ENCODE data around the gene PSMA4. TPM values are rescaled to one million over a fixed set of nuclear protein-coding genes. Genes with fewer than 3 reads are reported as not detected.

PSMA4 gene
- polyA plus RNA-seq, 1 of the 3 experiments (the other 2 are of a cell fraction), result 212 TPM

DNA sequence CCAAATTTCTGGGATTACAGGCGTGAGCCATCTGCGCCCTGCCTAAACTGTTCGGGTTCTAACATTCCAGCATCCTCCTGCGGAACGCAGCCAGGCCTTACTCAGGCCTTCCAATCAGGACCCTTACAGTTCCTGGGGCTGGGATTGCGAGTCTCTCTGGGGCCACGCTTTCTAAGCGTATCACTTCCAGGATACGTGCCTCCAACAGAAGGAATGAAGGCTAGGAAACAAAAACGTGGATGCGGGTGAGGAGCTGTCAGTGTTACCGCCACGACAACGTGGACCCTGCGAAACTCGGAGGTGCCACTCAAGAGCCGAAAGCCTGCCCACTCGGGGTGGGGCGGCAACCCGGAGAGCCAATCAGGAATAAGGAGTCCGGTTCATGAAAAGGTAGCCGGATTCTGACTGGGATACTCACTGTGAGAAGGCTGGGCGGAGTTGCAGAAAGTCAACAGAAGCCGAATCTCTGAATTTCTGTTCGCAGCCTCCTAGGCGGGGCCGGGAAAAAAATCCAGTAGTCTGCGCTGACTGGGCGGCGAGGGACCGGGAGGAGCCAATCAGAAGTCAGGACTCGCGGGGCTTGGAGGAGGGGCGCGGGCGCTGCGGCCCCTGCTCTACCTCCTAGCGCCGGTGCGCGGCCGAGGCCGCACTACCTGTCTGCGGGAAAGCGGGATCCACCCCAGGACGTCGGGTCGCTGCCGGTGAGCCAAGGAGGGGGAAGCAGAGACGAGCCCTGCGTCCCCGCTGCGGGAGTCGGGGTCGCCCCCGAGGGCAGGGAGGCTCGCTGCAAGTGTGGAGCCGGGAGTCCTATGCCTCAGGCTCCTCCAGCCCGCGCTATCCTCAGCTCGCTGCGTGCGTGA, 33.0 kb upstream of the PSMA4 start, which contains the start of gene HYKK:
Gene HYKK (plus strand): TSS at position 607 of the 860 bp plus-strand sequence. CDS start 5,512 bp downstream, outside the sequence.
- Histone ChIP-seq H4K20me1 (ENCODE audit: insufficient read depth) (no peaks in the 10 kb centered on the region), H3K4me2 (peak within 1 kb of the TSS; percentile 72), H3K27me3 (ENCODE audit: insufficient read depth) (no peaks in the 10 kb centered on the region), H3K9ac (peak within 1 kb of the TSS; percentile 64; the same call in 1 of the 2 replicates), H3K9me2 (no peaks in the 10 kb centered on the region), H3K4me3 (ENCODE audit: low read depth in 2 of 2, low read length in 1 of 2) (peak within 1 kb of the TSS; percentile 74 to 79), H3K9me3 (no peaks in the 10 kb centered on the region), H3K79me2 (ENCODE audit: insufficient read depth) (no peaks in the 10 kb centered on the region), H3K27ac (ENCODE audit: low read depth in 2 of 2, low read length in 1 of 2) (peak within 1 kb of the TSS; percentile 2 to 61; a peak in 2 of 4 replicates), H3F3A (replicated peaks; ENCODE audit: insufficient read depth) (peaks cover 14% of the 10 kb centered on the region), H3K36me3 (replicated peaks in 1 of 2; ENCODE audit: control insufficient read depth in 1 of 2, insufficient read depth in 2 of 2, low read length in 1 of 2) (no peaks in the 10 kb centered on the region), H3K4me1 (ENCODE audit: control insufficient read depth in 1 of 2, insufficient read depth in 2 of 2, low read depth in 1 of 2, low read length in 1 of 2) (peaks cover 3 to 8% of the 10 kb centered on the region in 2 experiments; a peak in 1 of 4 replicates), H2AFZ (ENCODE audit: low read depth) (peak within 1 kb of the TSS; percentile 96)
- WGBS (ENCODE audit: low lambda C conversion rate), result 1% methylated on average over 42 of the region's 63 CpGs
- POLR2A ChIA-PET, result interaction anchor here (0.5 to 1.8 kb wide), 2 partner anchors 33 to 378 kb away, joined by 3 to 6 read pairs; partner anchors contain the start of gene PSMA4
- CTCF ChIA-PET, result interaction anchor here (0.8 to 0.9 kb wide), 2 partner anchors 10 to 521 kb away, joined by 3 to 4 read pairs; no protein-coding TSS in a partner anchor
- DNase-seq, result peak; percentile 96
- TF ChIP-seq, protein P1, sequence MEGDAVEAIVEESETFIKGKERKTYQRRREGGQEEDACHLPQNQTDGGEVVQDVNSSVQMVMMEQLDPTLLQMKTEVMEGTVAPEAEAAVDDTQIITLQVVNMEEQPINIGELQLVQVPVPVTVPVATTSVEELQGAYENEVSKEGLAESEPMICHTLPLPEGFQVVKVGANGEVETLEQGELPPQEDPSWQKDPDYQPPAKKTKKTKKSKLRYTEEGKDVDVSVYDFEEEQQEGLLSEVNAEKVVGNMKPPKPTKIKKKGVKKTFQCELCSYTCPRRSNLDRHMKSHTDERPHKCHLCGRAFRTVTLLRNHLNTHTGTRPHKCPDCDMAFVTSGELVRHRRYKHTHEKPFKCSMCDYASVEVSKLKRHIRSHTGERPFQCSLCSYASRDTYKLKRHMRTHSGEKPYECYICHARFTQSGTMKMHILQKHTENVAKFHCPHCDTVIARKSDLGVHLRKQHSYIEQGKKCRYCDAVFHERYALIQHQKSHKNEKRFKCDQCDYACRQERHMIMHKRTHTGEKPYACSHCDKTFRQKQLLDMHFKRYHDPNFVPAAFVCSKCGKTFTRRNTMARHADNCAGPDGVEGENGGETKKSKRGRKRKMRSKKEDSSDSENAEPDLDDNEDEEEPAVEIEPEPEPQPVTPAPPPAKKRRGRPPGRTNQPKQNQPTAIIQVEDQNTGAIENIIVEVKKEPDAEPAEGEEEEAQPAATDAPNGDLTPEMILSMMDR (IDR thresholded peaks at IDR 0.05), result no peak
- TF ChIP-seq NFIC (IDR thresholded peaks at IDR 0.05; ENCODE audit: borderline replicate concordance) (no peak), RAD21 (IDR thresholded peaks at IDR 0.05; ENCODE audit: low read length) (no peak), TCF12 (IDR thresholded peaks at IDR 0.05) (no peak), YY1 (IDR thresholded peaks at IDR 0.05; ENCODE audit: low read depth) (no peak), EP300 (IDR thresholded peaks at IDR 0.05; ENCODE audit: borderline replicate concordance in 1 of 2, low read depth in 1 of 2, low read length in 1 of 2) (no peak), MEF2A (IDR thresholded peaks at IDR 0.05; ENCODE audit: borderline replicate concordance, low read depth) (no peak), SIN3A (IDR thresholded peaks at IDR 0.05; ENCODE audit: borderline replicate concordance, low read depth, low read length) (peak; percentile 74), FOXJ3 (CRISPR knock-in tag; IDR thresholded peaks at IDR 0.05) (no peak), FOSL2 (IDR thresholded peaks at IDR 0.05; ENCODE audit: borderline replicate concordance, low read depth) (no peak), RFX5 (IDR thresholded peaks at IDR 0.05; ENCODE audit: low read length) (peak; percentile 78), GABPA (IDR thresholded peaks at IDR 0.05; ENCODE audit: low read depth) (no peak), POLR2AphosphoS5 (IDR thresholded peaks at IDR 0.05; ENCODE audit: low read depth, low read length) (no peak), NRF1 (IDR thresholded peaks at IDR 0.05; ENCODE audit: low read depth, low read length) (no peak), SMC3 (IDR thresholded peaks at IDR 0.05; ENCODE audit: low read depth, low read length) (0 out of 2 replicates have a peak, but pooled peaks have one; percentile 3), TEAD4 (IDR thresholded peaks at IDR 0.05; ENCODE audit: borderline replicate concordance, insufficient read depth) (no peak), GATA2 (CRISPR knock-in tag; IDR thresholded peaks at IDR 0.05) (no peak), RCOR1 (IDR thresholded peaks at IDR 0.05; ENCODE audit: low read length) (no peak)
- TF ChIP-seq, protein P2, sequence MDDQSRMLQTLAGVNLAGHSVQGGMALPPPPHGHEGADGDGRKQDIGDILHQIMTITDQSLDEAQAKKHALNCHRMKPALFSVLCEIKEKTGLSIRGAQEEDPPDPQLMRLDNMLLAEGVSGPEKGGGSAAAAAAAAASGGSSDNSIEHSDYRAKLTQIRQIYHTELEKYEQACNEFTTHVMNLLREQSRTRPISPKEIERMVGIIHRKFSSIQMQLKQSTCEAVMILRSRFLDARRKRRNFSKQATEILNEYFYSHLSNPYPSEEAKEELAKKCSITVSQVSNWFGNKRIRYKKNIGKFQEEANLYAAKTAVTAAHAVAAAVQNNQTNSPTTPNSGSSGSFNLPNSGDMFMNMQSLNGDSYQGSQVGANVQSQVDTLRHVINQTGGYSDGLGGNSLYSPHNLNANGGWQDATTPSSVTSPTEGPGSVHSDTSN (IDR thresholded peaks at IDR 0.05), result peak; percentile 97
- TF ChIP-seq, protein P3, sequence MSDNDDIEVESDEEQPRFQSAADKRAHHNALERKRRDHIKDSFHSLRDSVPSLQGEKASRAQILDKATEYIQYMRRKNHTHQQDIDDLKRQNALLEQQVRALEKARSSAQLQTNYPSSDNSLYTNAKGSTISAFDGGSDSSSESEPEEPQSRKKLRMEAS (IDR thresholded peaks at IDR 0.05; ENCODE audit: low read depth), result peak; percentile 86
- TF ChIP-seq, protein P4, sequence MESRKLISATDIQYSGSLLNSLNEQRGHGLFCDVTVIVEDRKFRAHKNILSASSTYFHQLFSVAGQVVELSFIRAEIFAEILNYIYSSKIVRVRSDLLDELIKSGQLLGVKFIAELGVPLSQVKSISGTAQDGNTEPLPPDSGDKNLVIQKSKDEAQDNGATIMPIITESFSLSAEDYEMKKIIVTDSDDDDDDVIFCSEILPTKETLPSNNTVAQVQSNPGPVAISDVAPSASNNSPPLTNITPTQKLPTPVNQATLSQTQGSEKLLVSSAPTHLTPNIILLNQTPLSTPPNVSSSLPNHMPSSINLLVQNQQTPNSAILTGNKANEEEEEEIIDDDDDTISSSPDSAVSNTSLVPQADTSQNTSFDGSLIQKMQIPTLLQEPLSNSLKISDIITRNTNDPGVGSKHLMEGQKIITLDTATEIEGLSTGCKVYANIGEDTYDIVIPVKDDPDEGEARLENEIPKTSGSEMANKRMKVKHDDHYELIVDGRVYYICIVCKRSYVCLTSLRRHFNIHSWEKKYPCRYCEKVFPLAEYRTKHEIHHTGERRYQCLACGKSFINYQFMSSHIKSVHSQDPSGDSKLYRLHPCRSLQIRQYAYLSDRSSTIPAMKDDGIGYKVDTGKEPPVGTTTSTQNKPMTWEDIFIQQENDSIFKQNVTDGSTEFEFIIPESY (IDR thresholded peaks at IDR 0.05; ENCODE audit: borderline replicate concordance, low read depth), result no peak
- TF ChIP-seq, protein P5, sequence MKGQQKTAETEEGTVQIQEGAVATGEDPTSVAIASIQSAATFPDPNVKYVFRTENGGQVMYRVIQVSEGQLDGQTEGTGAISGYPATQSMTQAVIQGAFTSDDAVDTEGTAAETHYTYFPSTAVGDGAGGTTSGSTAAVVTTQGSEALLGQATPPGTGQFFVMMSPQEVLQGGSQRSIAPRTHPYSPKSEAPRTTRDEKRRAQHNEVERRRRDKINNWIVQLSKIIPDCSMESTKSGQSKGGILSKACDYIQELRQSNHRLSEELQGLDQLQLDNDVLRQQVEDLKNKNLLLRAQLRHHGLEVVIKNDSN (IDR thresholded peaks at IDR 0.05; ENCODE audit: borderline replicate concordance, low read depth), result no peak
- TF ChIP-seq, protein P6, sequence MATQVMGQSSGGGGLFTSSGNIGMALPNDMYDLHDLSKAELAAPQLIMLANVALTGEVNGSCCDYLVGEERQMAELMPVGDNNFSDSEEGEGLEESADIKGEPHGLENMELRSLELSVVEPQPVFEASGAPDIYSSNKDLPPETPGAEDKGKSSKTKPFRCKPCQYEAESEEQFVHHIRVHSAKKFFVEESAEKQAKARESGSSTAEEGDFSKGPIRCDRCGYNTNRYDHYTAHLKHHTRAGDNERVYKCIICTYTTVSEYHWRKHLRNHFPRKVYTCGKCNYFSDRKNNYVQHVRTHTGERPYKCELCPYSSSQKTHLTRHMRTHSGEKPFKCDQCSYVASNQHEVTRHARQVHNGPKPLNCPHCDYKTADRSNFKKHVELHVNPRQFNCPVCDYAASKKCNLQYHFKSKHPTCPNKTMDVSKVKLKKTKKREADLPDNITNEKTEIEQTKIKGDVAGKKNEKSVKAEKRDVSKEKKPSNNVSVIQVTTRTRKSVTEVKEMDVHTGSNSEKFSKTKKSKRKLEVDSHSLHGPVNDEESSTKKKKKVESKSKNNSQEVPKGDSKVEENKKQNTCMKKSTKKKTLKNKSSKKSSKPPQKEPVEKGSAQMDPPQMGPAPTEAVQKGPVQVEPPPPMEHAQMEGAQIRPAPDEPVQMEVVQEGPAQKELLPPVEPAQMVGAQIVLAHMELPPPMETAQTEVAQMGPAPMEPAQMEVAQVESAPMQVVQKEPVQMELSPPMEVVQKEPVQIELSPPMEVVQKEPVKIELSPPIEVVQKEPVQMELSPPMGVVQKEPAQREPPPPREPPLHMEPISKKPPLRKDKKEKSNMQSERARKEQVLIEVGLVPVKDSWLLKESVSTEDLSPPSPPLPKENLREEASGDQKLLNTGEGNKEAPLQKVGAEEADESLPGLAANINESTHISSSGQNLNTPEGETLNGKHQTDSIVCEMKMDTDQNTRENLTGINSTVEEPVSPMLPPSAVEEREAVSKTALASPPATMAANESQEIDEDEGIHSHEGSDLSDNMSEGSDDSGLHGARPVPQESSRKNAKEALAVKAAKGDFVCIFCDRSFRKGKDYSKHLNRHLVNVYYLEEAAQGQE (IDR thresholded peaks at IDR 0.05; ENCODE audit: low read depth, low read length), result no peak

Measured in SK-N-SH (cell line).